ENCODE measurements around the gene CD160.
"Not testable (repeated sequence)": the region's sequence is repeated elsewhere in the genome, so short reads cannot be mapped to it uniquely, and the experiment has no call there.

The CD160 gene, protein sequence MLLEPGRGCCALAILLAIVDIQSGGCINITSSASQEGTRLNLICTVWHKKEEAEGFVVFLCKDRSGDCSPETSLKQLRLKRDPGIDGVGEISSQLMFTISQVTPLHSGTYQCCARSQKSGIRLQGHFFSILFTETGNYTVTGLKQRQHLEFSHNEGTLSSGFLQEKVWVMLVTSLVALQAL

DNA sequence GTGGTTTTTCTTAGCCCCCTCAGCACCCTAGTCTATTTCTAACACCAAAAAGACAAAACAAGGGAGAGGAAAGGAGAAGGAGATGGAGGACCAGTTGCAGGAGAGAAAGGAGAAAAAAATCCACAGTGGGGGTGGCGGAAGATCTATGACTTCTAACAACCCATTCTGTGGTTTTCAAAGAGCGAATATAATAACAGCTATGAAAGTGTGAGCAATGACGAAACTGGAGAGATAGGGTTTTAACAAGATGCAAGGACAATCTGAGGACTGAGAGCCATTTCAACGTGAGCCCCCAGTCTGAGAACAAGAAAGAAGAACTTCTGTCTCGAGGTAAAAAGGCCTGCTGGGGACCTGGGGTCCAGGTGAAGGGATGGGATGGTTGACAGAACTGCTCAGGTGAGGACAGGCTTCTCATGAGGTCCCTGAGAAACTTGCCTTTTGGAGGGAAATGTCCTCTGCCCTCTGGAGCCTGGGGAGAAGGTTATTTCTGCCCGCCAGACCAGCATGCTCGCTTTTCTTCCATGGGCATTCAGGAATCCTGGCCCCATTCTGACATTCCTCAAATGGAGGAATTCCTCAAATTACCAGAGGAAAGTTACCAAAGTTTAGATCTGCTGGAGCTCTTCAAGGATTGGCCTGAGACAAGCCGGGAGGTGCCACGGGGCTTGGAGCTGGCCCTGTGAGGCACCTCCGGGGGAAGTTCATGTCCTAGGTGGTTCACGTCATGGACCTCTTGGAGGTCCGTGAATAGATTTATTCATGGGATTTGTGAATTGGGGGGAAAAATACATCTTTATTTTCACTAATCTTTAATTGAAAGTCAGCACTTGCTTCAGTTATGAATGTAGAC, at the start of gene CD160:
TSS of gene CD160 (plus strand) at position 270 of the 850 bp plus-strand sequence. CDS start 8,829 bp downstream, outside the sequence.
- no peak for DNase-seq

DNA sequence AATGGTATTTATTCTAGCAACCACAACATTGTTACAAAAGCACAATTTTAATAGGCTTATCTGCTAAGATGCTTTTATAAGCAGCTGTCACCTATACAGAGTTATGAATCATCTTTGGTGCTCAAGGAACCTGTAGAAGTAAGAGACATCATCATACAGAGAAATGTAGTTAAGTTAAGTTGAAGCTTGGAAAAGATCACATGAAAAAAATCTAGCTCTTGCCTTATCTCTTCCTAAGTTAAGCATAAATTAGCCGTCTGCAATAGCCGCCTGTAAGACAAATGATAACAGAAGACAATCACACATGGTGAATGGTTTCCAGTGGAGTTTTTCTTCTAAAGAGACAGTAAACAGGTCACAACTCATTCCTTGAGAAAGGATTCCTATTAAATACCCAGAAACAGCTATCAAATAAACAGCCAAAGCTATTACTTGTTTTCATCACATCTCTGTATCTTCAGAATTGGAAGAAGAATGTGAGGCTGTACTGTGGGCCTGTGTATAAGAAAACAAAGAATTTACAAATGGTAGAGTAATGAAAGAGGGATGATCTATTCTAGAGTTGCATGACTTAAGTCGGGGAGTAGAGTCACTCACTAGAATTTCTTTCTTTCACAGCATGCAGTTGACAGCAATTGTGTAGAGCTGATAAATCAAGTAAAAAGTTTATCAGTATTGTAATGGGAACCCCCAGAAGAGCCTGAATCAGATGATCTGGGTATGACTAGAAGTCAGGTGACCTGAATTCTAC, 48.1 kb upstream of the CD160 start:
- DNase-seq, result not testable (repeated sequence)

DNA sequence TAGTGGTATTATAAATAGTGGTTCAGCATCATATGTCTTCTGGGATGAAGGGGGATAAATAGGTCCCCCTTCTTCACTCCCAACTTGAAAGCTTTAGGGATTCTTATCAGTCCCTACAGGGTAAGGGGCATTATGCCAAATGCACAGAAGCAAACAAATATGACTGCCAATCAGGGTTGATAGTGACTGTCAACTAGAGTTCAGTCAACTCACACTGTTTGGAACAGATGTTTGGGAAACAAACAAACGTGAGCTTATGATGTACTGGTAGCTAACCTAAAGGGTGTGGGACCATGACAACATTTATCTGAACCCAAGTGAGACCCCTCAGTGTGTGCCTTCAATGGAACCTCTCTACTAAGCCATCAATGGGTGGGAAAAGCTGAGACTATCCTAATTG, 46.1 kb upstream of the CD160 start:
- not testable (repeated sequence) for DNase-seq

DNA sequence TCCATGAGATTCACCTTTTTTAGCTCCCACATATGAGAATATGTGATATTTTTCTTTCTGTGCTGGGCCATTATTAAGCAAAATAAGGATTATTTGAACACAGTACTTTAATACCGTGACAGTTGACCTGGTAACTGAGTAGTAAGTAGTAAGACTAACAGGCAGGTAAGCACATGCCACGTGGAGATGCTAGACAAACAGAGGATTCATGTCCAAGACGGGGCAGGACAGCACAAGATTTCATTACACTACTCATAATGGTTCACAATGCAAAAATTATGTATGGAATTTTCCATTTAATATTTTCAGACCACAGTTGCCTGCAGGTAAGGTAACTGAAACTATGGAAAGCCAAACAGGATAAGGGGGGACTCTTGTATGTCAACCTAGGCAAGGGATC, 34.4 kb upstream of the CD160 start:
- not testable (repeated sequence) for DNase-seq

DNA sequence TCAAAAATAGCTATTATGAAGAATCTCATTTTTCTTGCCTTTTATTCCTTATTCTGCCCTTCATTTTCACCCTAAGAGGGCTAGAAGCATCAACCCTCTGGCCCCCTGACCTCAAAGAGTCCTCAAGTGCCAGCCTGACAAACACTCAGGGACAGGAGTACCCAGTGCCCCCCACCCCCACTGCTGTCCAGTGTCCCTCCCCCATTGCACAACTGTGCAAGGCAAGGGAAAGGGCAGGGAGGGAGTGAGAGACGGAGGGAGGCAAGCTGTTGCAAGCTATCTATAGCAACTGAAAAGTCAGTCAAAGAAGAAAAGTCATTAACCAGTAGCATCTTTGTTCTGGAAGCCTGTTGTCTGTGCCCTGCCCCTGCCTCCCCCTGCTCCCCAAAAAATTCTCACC, 33.2 kb upstream of the CD160 start:
- DNase-seq, result not testable (repeated sequence)

DNA sequence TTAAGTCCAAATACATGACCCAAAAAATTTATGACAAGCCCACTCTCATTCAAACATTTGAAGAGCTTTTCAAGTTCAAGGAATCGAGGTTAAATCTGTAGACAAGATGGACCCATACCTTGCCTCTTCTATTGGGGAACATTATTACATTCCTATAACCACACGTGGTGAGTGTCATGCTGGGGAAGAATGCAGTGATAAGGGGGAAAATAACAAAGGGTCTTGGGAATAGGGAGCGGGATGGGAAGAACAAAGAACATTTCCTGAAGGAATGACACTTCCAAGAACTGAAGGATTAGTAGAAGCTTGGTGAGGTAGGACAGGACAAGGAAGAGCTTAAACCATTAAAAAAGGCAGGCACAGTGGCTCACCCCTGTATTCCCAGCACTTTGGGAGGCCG, 31.0 kb upstream of the CD160 start:
- DNase-seq, result no peak

DNA sequence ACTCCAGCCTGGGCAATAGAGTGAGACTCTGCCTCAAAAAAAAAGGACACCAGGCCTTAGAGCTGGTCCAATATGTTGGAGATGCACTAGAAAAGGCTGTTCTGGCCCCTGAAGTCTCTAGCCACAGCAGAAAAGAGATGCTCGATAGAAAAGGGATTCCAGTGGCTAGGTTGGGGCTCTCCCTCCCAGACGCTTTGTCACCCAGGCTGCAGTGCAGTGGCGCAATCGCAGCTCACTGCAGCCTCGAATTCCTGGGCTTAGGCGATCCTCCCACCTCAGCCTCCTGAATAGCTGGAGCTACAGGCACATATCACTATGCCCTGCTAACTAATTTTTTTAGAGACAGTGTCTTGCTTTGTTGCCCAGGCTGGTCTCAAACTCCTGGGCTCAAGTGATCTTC, 30.4 kb upstream of the CD160 start:
- no peak for DNase-seq

DNA sequence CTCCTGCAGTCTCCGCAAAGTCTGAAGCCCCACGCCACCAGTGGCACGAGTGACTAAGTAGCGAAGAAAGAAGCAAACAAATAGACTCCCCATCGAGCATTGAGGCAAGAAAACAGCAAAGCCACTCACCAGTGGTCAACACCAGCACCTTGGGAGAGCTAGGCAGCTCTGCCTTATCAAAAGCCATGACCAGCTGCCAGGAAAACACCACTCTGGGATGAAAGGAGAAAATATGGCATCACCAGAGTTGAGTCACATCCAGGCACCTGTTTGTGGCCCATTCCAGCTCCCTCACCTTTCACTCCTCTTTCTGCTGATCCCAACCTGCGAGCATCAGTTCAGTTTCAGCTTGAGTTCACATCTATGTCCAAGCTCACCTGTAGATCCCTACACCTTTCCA, 29.4 kb upstream of the CD160 start:
- no peak for DNase-seq

DNA sequence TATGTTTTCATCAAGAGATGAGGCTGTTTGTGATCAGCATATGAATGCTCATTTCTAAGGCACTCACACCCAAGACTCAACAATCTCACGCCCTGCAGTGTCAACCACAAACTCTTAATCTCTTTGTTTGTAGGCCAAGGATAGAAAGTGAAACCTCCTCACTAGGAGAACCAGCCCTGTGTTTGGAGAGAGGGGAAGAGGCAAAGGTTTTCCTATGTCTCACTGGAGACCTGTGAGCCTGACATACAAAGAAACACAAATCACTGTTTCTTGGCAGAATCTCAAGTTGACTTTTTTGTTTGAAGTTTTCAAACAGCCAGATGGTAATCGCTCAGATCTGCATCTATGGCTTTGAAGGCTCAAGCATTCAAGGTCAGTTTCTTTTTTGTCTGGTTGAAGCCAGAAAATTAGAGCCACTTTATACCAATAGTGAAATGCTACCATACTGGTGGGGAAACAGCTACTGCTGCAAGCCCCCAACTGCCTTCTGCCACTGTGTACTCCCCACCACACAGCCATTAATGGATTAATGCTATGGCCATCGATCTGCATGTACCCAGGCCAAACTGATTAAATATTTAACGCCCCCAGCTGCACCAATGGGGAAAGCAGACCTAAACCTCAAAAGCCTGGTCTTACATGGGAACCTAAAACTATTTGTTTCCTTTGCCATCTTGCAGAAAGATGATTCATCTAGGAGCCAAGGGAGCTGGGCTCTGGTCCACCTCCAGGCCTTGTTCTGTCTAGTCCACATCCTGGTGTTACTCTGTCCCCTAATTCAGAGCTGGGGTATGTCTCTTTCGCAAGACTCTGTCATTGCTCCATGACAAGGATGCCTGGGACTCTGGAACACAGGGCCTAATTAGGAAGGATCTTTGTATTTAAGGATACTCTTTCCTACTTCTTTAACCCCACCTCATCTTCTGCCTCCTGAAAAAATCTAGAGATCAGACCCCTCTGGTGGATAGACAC, 28.4 kb upstream of the CD160 start:
- DNase-seq, result no peak

DNA sequence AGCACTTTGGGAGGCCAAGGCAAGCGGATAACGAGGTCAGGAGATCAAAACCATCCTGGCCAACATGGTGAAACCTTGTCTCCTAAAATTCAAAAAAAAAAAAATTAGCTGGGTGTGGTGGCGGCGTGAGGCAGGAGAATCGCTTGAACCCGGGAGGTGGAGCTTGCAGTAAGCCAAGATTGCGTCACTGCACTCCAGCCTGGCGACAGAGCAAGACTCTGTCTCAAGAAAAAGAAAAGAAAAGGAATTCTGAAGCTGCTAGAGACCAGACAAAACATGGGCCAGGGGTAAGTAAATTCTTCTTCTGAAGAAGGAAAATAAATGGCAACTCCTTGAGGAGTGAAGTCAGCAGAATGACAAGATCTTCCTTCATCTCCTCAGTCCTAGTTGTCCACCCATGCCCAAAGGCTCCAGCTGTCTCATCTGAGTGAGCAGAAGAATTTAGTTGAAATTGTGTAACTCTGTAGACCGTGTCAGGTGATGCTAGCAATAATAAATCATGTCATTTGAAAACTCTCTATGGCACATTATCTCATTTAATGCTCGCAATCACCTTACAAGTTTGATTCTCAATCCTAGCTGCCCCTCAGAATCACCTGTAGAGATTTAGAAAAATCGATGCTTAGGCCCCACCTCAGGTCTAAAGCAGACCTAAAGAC, 26.4 kb upstream of the CD160 start:
- DNase-seq, result no peak

DNA sequence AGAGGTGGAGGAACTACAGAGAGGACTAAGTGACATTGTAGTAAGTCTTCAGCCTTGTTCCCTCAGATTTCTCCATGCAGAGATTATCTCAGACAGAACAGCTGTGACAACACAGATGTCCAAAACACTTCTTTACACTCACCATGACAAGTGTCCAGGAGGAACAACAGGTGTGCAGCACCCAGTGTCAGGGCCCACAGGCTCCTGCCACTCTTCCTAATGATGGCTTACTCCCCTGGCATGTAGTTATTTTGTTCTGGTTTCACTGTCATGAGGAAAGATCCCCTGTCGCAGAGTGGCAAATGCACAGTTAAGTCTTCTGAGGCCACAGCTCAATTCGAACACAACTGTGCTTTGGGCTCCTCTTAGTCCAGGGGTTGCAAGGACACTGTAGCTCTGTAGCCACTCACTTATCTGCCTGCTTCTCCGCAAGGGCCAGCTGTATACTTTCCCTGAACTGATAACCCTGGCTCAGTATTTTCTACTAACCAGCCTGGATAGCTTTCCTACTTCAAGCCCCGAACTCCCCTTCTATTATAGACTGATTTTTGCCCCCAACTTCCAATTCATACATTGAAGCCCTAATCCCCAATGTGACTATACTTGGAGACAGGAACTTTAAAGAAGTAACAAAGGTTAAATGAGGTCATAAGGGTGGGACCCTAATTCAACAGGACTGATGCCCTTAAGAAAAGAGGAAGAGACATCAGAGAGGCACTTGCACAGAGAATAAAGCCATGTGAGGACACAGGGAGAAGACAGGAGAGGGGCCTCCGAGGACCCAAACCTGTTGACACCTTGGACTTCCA, 23.3 kb upstream of the CD160 start:
- no peak for DNase-seq

DNA sequence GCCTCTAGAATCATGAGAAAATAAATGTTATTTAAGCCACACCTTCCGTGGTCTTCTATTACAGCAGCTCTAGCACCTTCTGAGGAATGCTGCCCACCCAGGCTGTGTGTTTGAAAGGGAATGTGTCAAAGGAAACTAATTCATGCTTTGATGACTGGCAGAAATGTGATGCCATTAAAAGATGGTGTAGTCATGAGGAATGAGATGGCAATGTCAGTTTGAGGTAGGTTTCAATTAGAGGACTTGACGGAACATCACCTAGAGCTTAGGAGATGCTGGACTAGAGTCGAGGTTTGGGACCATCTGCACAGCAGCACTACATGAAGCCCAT, 22.7 kb upstream of the CD160 start:
- no peak for DNase-seq

DNA sequence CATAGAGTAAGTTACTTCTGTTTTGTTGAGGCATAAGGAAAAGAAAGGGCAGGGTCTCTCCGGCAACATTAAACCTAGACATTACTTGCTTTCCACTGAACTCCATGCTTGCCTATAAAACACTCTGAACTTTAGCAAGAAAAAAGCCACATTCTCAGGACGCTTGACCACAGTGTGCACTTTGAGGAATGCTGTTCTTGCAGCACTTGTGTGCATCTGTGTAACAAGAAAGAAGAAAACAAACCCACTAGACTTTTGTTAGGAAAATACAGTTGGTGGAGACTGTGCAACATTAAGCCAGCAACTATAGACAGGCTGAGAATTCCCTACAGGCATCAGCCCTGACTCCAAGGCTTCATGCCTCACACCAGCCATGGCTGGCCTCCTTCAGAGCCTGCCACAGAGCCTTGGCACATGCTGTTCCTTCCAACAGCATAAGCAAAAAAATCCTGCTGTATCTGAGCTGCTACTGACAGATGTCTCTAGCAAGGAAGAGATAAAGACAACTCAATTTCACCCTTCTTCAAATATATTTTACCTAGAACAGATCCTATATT, 17.9 kb upstream of the CD160 start:
- no peak for DNase-seq

DNA sequence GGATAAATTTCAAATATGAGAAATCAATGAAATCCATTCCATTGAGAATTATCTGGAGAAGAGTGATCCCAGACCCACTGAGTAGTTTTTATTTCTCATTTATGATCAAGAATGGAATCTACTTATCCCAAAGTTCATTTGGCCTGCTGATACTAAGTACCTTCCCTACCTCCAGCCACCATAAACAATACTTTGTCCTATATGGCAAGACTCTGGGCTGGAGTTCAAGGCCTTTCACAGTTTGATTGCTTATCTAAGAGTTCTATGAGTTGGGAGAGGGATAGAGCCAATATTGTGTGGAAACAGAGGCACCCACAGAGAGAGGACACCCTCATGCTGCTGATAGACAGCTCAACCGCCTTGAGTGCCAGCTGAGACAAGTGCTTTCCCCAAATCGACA, 17.2 kb upstream of the CD160 start:
- no peak for DNase-seq

DNA sequence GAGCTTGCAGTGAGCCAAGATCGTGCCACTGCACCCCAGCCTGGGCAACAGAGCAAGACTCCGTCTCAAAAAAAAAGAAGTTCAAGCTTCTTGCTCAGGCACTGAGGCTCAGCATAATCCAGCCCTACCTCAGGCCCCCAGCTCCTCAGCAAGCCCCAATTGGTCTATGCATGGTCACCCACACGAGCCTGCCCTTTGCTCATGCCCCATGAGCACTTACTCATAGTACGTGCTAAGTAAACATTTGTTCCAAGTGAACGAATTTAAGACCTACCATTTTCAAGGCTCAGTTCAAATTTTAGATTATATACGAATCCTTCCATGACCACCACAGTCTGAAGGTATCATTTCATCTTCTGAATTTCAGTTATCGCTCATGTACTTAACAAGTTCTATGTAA, 16.5 kb upstream of the CD160 start:
- DNase-seq, result no peak

DNA sequence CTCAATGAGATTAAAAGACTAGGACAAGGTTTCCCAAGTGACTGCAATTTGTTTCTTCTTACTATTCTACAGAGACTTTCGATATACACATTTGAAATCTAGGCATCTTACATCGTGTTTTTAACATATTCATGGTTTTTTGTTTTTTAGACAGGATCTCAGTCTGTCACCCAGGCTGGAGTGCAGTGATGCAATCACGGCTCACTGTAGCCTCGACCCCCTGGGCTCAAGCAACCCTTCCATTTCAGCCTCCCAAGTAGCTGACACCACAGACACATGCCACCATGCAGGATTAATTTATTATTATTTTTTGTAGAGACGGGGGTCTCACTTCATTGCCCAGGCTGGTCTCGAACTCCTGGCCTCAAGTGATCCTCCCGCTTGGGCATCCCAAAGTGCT, 13.7 kb upstream of the CD160 start:
- no peak for DNase-seq

DNA sequence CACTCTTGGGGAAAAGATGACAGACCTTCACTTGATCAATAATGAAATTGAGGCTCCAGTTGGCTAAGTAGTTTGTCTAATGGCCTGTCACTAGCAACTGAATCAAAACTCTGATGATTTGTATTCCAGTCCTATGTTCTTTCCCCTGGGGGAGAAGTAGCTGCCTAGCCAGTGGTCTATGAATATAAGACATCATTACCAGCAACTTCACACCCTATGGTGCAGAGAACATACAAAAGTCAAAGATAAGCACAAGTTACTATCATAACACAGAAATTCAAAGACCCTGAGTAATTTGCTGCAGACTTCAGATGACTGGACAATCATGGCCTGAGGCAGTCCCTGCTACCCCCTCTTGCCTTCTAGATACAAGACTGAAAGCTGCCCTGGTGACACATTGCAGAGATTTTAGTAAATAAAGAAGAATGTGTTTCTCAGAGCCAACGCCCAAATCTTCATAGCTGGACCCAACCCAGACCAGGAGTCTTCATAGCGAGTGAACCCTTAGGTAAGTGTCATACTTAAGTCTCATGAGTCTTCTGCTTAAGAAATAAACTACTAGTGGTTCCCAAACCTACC, 13.1 kb upstream of the CD160 start:
- no peak for DNase-seq

DNA sequence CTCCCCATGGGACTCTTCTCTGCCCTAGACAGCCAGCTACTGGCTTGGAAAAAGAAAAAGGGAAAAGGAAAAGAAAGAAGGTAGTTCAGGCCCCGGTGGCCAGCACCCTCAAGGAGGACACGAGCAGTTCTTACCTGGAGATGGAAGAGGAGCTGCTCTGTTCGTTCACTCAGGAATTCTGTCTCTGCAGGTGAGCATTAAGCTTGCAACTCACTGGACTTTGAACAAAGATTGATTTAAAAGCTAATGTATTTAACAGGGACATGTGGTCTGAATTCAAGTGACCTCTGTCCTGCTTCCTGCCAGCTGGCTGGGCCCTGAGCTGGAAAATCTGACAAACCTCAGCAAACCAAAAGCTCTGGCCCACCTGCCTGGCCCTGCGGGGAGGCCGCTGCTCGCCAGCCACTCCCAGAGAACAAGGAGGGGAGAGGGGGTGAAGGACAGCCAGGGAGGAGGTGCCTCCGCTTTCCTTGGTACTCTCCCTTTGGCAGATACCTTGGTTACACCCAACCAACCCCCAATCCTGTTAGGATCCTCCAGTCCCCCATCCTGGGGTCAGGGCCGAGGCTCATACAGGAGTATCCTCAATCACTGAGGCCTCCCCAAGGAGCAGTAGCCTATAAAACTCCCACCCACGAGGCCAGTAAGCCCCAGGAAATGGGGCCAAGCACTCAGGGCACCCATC, 12.0 kb upstream of the CD160 start, which contains the start of gene PDZK1:
TSS of gene PDZK1 (minus strand) at position 186 of the 685 bp plus-strand sequence. CDS start 19,347 bp downstream, outside the sequence.
- DNase-seq, result no peak

DNA sequence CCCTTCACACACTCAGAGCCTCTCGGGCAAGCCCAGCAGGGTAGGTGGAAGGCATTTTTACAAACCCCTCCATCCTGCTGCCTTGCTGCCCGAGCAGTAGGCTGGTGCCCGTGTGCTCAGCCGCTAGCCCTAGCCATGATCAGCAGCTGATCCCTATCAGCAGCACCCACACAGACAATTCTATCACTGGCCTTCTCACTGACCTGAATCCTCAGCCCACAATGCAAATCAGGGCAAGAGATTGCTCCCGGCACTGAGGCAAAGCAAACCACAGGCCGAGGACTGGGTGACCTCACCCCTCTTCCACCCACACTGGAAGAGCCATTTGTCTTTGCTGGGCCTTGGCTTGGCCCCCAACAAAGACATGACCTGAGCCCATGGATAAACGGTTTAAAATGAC, 11.2 kb upstream of the CD160 start:
- DNase-seq, result no peak

Data from stimulated activated CD4-positive, alpha-beta T cell treated with anti-CD3 and anti-CD28 coated beads, Interleukin-4, amount 100 ng/mL, for 1 hour (primary cell).